HuH-7.5 (cell line): ENCODE results near the gene SHROOM4.

Source experiments
- DNase-seq: peaks from one replicate; pipeline ENCODE4 v3.0.0; 2011; ENCODE audit warnings: low spot score

SHROOM4 gene

GRCh38 chrX:50615570-50616158 lies 198.3 kb downstream of the SHROOM4 start:
- DNase-seq: no peak

DNA sequence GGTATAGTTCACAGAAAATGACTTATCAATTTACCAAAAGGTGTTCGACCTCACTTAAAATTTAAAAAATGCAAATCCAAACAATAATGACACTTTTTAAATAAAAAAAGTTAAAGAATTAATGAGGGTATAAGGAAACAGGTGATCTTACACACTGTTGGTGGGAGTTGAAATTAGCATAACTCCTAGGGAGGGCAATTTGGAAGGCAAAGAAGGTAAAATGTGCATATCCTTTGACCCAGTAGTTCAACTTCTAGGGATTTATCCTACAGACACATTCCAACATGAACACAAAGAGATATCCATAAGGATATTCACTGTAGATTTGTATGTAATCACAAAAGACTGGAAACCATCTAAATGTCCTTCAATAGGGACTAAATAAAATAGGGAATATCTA lies 199.5 kb downstream of the SHROOM4 start:
- DNase-seq: no peak

GRCh38 chrX:50613846-50614245 lies 200.1 kb downstream of the SHROOM4 start:
- DNase-seq: no peak

- DNase-seq: no peak
Observed at GRCh38 chrX:50609796-50610195, 204.2 kb downstream of the SHROOM4 start.

DNA sequence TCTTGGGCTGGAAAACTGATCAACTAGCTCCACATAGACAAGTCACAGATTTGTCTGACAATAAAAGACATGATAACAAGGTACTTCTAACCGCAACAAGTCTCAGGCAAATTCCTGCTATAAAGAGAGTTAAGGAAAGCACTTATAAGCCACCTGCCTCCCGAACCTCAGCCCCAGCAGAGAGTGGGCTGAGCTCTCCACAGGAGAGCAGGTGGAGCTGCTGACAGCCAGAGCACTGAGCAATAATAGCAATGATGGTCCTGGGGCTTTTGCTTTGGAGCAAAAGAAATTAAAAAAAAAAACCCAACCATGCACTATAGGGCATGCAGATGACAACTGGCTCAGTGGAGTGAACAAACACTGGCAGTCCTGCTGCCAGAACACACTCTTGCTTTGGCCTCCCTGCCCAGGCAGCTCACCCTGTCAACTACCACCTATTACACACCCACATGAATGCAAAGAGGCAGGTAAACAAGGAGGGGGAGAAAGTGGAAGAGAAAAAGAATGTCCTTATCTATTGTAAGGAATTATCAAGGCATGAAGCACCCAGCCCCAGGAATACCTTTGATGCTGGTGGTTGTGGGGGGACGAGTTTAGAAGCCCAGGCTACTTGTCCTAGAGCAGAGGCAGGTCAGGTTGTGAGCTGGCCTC lies 207.6 kb downstream of the SHROOM4 start:
- DNase-seq: no peak

- DNase-seq: no peak
Observed at GRCh38 chrX:50596056-50596455, 217.9 kb downstream of the SHROOM4 start.

DNA sequence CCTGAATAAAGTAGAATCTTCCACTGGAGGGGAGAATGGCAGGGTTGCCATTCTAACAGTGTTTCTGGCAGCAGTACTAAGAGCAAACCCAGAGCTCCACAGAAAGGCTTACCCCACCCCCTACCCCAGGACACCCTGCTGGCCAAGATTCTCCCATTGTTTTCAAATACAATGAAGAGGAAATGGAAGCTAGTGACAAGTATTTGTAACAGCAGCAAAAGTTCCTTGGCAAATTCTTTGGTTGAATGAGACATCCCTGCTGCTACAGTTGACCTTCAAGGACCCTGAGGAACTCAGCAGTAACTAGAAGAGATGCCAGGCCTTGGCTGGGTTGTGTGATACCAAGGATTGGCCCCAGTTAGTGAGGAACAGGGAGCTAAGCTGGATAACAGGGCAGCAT lies 219.2 kb downstream of the SHROOM4 start:
- DNase-seq: no peak

DNA sequence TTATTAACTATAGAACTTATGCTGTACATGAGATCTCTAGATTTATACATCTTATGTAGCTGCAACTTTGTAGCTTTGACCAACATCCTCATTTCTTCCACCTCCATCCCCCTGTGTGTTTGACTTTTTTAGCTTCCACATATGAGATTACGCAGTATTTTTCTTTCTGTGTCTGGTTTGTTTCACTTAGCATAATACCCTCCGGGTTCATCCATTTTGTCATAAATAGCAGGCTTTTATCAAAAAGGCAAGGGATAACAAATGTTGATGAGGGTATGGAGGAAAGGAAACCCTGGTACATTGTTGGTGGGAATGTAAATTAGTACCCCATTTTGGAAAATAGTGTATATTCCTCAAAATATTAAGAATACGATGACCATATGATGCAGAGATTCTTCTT lies 227.0 kb downstream of the SHROOM4 start:
- DNase-seq: no peak

DNA sequence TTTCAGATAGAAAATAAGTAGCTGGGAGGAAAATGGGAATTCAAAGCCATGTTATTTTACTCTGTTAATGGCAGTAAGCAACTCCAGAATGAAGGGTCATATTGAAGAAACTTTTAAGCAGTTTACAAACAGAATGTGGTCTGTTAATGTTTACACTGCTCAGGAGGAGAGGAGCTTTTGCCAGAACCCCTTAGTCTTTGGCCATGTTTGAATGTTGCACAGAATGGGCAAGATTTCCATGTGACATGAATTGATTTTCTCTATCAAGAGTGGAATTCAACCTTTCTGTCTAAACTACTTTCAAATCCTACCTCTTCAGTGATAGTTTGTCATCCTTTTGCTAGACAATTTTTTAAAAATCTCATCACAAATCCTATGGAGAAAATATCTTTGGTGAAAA lies 227.6 kb downstream of the SHROOM4 start:
- DNase-seq: no peak

DNA sequence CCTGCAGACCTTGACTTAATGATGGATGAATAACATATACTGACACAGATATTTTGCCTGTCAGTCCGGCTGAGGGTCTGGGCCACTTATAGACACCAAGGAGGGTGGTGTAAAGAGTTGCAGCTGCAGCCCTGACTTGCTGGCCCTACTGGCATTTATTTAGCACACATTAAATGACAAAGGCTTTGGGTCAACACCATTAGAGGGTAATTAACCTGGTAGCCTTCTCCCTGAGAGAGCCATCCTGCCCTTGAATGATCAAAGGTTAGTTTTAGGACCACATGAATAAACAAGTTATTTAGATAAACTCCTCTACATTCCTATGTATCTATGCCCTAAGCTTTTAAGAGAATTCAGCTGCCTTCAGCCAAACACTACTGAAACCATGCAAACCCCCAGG lies 232.6 kb downstream of the SHROOM4 start:
- no peak for DNase-seq

GRCh38 chrX:50579955-50580354 lies 234.0 kb downstream of the SHROOM4 start:
- DNase-seq: peak; percentile 27

GRCh38 chrX:50577326-50577725 lies 236.7 kb downstream of the SHROOM4 start:
- no peak for DNase-seq

- no peak for DNase-seq
Observed at GRCh38 chrX:50567636-50568035, 246.4 kb downstream of the SHROOM4 start.

DNA sequence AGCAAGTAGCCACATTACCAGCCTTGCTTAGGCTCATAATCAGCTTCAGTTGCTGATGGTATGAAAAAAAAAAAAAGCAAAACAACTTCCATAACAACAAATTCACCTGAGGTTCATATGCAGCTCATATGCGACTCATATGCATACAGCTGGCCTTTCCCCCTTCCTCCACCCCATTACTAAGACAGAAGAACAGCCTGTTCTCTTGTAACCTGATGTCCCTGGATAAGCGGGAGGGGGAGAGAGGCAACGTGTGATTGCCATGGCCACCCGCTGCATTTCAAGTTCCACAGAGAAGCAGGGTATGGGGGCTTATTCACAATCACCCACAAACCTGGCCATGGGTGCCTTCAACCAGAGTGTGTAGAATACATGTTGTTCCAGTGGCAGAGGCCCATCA lies 248.3 kb downstream of the SHROOM4 start:
- DNase-seq: no peak
